HG03521 (cell line): Measurements from ENCODE around the gene TNS3.
A peak's percentile ranks its signal among the peaks of the same experiment; 100 is the strongest.

Source experiments
- ATAC-seq: cut with Tn5 transposase; IDR thresholded peaks from one replicate; pipeline ENCODE4 v1.9.1; 2021; ENCODE audit warnings: mild to moderate bottlenecking, moderate library complexity; ENCODE audit not compliant: unreplicated experiment

TNS3 gene

GRCh38 chr7:47490501-47491265 lies 91.2 kb downstream of the TNS3 start:
- no peak for ATAC-seq

- no peak for ATAC-seq
Observed at GRCh38 chr7:47489624-47490023, 92.3 kb downstream of the TNS3 start.

GRCh38 chr7:47488969-47489342 lies 93.0 kb downstream of the TNS3 start:
- no peak for ATAC-seq

- ATAC-seq, result no peak
Observed at GRCh38 chr7:47488201-47488968, 93.5 kb downstream of the TNS3 start.

- no peak for ATAC-seq
Observed at GRCh38 chr7:47485640-47486435, 96.1 kb downstream of the TNS3 start.

- no peak for ATAC-seq
Observed at GRCh38 chr7:47484923-47485639, 96.8 kb downstream of the TNS3 start.

- ATAC-seq, result no peak
Observed at GRCh38 chr7:47484457-47484856, 97.5 kb downstream of the TNS3 start.

- no peak for ATAC-seq
Observed at GRCh38 chr7:47483604-47484273, 98.2 kb downstream of the TNS3 start.

- no peak for ATAC-seq
Observed at GRCh38 chr7:47482013-47482875, 99.7 kb downstream of the TNS3 start.

GRCh38 chr7:47481541-47482012 lies 100.3 kb downstream of the TNS3 start:
- no peak for ATAC-seq

- peak; percentile 54 for ATAC-seq
Observed at GRCh38 chr7:47480576-47481538, 101.1 kb downstream of the TNS3 start.

GRCh38 chr7:47479821-47480575 lies 101.9 kb downstream of the TNS3 start:
- no peak for ATAC-seq

- ATAC-seq, result no peak
Observed at GRCh38 chr7:47478926-47479711, 102.8 kb downstream of the TNS3 start.

GRCh38 chr7:47478017-47478344 lies 103.9 kb downstream of the TNS3 start:
- ATAC-seq, result no peak

GRCh38 chr7:47477191-47478016 lies 104.5 kb downstream of the TNS3 start:
- ATAC-seq, result no peak

GRCh38 chr7:47475880-47476227 lies 106.1 kb downstream of the TNS3 start:
- no peak for ATAC-seq
